Urinary bladder (tissue), 4 donors: ENCODE data around the gene MYH4. TPM values are rescaled to one million over a fixed set of nuclear protein-coding genes. Genes with fewer than 3 reads are reported as not detected.

ENCODE experiments used
- DNase-seq: peaks from one replicate; pipeline ENCODE4 v3.0.0-alpha.2; 2015; ENCODE audit errors: extremely low spot score
- H3K27ac ChIP-seq: one replicate; pipeline ENCODE4 v1.5.1; 2013; ENCODE audit warnings: low read depth, mild to moderate bottlenecking, moderate library complexity
- H3K36me3 ChIP-seq: one replicate; pipeline ENCODE4 v1.6.1; 2013; ENCODE audit warnings: mild to moderate bottlenecking, moderate library complexity; ENCODE audit not compliant: insufficient read depth
- H3K4me1 ChIP-seq: one replicate; pipeline ENCODE4 v1.6.1; 2013; ENCODE audit warnings: mild to moderate bottlenecking, moderate library complexity; ENCODE audit not compliant: insufficient read depth
- H3K4me3 ChIP-seq: one replicate; pipeline ENCODE4 v1.5.1; 2013; ENCODE audit warnings: low read depth, low read length
- WGBS: extraction: QIAGEN DNeasy Blood & Tissue Kit; methylation state at CpG from one replicate; pipeline ENCODE4 v1.1.7; 2013; 5-methylcytosine and 5-hydroxymethylcytosine counted together
- polyA plus RNA-seq: library from polyadenylated mRNA; stranded (reverse); fragments of 200-250 nt; gene quantifications from one replicate; pipeline ENCODE4 v1.2.3, GENCODE V29; 2013
- total RNA-seq: library from RNA; depleted of rRNA; stranded (reverse); fragments of >200 nt; gene quantifications from one replicate; pipeline ENCODE4 v1.2.3, GENCODE V29; 2014
- donor health status: healthy with polysubstance abuse.
- donor health status: healthy.

The MYH4 gene
- total and polyA plus RNA-seq, 2 donors: 0.37 TPM; not detected in 1

GRCh38 chr17:10396524-10397163, 72.7 kb downstream of the MYH4 start:
- no peak for DNase-seq
- 73% methylated on average over 14 of the region's 14 CpGs for WGBS
- no peaks in the 10 kb centered on the region for H3K36me3 ChIP-seq
- no peak overlapping the region for H3K27ac ChIP-seq
- H3K4me1 ChIP-seq: no peaks in the 10 kb centered on the region
- no peak overlapping the region for H3K4me3 ChIP-seq

- no peak overlapping the region for H3K4me3 ChIP-seq
- WGBS: 91% methylated on average over 6 of the region's 6 CpGs
- no peaks in the 10 kb centered on the region for H3K4me1 ChIP-seq
- H3K36me3 ChIP-seq: no peaks in the 10 kb centered on the region
- no peak for DNase-seq
- H3K27ac ChIP-seq: no peak overlapping the region
Measured at GRCh38 chr17:10394201-10394887, 75.0 kb downstream of the MYH4 start.

Other genes with a start within 250 kb of the MYH4 start
- gene MYH13, start 96.6 kb downstream of the MYH4 start, total RNA-seq: 0.05 TPM
- 0.01 TPM for gene MYH13, start 96.6 kb downstream of the MYH4 start, polyA plus RNA-seq
- 69.6 TPM for gene MYH8, start 47.6 kb downstream of the MYH4 start, total RNA-seq
- not detected for gene MYH8, start 47.6 kb downstream of the MYH4 start, polyA plus RNA-seq
- 0.21 TPM for gene MYH1, start 49.0 kb upstream of the MYH4 start, total RNA-seq
- not detected for gene MYH1, start 49.0 kb upstream of the MYH4 start, polyA plus RNA-seq
- gene MYH2, start 80.1 kb upstream of the MYH4 start, total RNA-seq: 1.7 TPM
- gene MYH2, start 80.1 kb upstream of the MYH4 start, polyA plus RNA-seq: 0.15 TPM
- gene MYH3, start 187.8 kb upstream of the MYH4 start, total RNA-seq: 227 TPM
- 5.9 TPM for gene MYH3, start 187.8 kb upstream of the MYH4 start, polyA plus RNA-seq
- gene SCO1, start 228.0 kb upstream of the MYH4 start, total RNA-seq: 20.5 TPM
- gene SCO1, start 228.0 kb upstream of the MYH4 start, polyA plus RNA-seq: 25.1 TPM
- gene ADPRM, start 228.0 kb upstream of the MYH4 start, total RNA-seq: 17.9 TPM
- 9.9 TPM for gene ADPRM, start 228.0 kb upstream of the MYH4 start, polyA plus RNA-seq